Kidney capillary endothelial cell (primary cell): Measurements from ENCODE around the gene GLCCI1.

Experiments used
- DNase-seq: peaks from one replicate; pipeline ENCODE4 v3.0.0-alpha.2; 2018; ENCODE audit warnings: low spot score

The GLCCI1 gene

DNA sequence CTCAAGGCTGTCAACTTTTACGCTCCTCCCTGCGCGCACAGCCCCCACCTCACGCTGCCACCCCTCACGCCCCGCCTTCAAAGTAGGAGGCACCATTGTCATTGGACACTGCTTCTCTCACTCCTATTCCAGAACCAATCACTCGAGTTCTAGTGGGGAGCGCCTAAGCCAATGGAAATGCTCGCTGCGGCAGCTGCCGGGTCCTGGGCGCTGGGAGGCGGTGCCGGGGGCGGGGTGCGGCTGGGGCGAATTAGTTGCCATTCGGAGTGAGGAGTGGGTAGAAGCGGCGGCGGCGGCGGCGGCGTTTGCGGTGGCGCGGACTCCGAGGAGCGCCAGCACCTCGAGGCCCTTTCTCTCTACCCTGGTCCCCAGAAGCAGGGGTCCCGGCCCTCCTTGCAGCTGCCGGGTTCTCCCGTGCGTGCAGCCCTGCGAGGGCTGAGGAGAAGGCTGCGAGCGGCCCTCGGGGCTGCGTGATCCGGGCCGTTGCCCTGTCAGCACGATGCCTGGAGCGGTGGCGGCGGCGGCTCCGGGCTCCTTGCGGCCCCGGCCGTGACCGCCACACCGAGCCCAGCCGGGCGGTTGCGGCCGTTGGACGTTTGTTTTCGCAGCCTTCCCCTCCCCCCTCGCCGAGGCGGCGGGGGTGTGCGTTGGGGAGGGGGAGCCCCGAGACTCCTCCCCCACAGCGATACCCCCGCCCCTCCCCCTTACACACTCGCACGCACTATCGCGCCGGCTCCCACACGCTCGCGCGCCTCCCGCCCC, at the start of gene GLCCI1:
TSS of gene GLCCI1 (plus strand) at position 253 of the 762 bp plus-strand sequence. CDS start 555 bp downstream, outside the sequence.
- DNase-seq: peak; percentile 95

DNA sequence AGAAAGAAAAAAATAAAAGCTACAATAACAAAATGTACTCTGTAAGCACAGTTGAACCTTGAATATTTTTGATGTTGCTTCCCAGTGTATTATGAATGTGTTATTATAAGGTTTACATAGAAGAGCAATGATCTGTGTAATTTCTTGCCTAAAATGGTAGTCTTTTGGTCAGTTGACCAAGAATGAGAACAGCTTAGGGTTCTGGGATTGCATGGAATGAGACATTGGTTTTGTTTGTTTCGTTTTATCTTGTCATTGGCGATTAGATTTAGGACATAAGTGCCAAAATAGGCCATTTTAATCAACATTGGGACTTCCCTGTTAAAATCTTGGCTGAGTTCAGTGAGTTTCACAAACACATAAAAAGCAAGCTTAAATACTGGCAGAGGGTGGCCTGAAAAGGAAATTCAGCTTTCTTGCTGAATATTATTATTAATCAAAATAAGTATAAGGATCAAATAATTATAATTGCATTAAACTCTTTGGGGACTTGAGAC, 49.1 kb upstream of the GLCCI1 start:
- DNase-seq: no peak

DNA sequence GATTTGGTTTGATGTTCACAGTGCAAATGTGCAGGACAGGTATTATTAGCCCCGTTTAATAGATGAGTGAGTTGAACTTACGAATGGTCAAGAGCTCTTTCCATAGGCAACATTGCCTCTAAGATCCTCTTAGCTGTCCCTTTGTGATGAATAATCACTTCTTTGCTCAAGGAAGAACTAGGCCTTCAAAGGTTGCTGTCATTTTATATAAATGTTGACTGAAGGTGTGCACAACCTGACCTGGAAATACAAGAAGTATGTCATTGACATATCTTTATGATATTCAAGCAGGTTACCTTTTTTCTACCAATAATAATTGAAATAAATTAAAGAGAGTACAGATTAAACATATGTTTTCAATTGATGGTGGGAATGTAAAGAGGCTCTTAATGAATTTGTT, 48.5 kb upstream of the GLCCI1 start:
- DNase-seq: no peak

DNA sequence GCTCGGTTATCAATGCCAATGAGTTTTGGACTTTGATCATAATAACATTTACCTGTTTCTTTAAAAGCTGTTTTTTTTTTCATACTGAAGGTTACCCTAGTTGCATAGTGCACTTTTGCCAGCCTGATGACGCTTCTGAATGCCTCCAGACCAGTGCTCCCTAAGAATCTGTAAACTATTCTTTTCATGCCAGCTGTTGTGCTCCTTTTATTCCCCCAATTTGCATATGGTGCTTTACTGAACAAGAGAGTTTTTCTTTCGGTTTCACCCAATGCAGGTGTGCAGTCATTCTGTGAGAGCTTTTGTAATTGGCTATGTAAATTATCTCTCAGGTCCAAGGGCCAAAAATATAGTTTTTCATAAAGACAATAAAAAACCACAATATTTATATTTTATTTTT, 48.1 kb upstream of the GLCCI1 start:
- no peak for DNase-seq

DNA sequence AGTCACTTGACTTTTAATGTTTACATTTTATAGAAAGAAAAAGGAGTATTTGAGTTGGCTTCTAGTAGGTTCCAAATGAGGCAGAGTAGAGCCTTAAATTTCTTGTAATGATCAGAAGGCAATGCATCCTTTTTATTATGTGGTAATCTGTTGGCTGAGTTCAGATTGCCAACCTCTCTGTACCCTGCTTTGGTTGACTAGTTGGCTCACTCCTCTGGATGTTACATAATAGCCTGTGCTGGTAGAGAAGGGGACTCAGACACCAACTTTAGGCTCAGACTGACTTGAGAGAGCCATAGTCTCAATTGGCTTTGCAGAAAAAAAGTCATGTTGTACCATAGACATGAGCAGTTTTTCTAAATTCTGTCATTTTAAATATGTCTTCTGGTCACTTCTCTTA, 46.8 kb upstream of the GLCCI1 start:
- no peak for DNase-seq

DNA sequence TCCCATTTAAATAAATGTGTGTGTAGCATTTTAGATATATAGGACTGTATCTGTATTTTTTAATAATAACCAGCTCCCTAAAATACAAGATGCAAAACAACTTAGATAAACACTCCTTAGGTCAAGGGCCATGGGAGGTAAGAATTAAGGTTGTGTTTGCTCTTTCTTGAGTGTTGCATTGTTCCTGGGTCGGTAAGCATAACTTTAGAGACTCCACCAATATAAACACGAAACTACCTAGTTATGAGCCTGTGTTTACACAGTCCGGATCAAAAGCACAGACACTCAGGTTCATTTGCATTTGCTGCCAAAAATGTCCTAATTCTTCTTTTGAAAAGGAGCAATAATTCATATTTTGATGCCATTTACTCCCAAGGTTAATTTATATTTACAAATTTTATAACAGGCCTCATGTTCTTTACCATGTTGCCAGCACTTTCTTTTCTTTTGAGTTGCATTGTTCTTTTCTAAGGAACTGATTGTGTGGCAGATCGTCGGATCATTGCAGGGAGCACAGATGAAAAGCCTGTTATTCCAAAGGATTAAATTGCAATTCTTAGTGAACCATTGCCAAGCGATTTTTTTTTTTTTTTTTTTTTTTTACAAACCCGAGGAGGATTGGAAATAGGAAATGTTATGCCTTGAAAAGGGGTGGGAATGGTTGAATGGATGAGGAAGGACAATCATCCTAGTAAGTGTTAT, 45.8 kb upstream of the GLCCI1 start:
- no peak for DNase-seq

DNA sequence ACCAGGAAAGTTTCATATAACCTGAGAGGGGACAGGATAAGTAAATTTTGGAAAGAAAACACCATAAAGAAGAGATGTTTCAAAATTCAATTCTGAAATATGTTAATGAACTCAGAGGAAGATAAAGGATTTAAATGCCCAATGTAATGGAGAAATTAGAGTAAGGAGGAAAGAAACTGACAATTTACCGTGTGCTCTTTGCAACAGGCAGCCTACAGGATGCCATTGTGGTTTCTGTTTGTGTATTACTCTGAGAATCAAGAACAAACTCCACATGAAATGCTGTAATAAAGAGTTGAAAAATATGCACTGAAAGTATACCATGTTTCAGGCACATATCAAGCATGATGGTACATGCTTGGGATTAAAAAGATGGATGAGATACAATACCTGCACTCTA, 44.8 kb upstream of the GLCCI1 start:
- DNase-seq: no peak

DNA sequence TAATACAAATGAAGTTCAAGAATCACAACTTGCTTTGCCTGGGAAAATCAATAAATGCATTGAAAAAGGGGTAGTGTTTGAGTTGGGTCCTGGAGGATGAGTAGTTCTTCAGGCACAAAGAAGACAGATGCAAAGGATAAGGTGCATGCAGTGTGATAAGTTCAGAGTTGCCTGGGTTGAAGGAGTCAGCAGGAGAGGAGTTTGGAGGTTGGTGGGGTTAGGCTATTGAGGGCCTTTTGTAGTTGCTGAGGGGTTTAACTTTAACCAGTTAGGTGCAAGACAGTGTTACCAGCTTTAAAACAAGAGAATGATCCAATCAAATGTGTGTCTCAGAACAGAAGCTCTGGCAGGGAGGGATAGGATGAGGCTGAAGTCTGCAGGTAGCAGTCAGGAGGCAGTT, 44.3 kb upstream of the GLCCI1 start:
- DNase-seq: no peak

DNA sequence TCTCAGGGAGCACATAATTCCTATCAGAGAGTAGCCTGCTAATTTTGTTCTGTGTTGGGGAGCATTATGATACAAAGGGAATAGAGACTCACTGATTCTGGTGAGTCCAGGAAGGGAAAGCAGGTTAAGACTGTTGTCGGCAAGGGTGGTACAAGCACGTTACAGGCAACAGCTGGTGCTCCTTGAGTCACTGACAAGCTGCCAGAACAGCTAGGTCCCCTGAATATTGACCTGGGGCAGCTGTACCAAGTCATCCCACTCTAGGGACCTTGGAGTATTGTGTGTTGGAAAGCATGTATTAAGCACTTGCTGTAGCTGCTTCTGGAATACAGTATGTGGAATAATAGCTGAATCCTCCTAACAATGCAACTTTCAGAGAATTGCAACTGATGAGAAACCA, 37.0 kb upstream of the GLCCI1 start:
- DNase-seq: no peak

DNA sequence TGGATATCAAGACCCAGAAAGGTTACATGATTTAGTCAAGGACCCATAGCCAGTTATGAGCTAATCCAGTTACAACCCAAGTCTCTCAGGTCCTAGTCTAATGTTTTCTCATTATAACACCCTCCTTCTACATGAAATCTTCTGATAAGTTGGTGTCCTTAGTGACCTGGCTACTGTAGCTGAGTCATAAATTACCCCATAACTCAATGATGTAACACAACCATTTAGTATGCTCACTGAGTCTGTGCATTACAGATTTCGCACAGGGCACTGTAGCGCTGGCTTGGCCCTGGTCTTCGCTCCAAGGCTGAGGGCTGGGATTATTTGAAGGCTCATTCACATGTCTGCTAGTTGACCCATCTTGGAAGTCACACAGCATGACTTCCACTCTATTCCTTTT, 36.0 kb upstream of the GLCCI1 start:
- DNase-seq: no peak

DNA sequence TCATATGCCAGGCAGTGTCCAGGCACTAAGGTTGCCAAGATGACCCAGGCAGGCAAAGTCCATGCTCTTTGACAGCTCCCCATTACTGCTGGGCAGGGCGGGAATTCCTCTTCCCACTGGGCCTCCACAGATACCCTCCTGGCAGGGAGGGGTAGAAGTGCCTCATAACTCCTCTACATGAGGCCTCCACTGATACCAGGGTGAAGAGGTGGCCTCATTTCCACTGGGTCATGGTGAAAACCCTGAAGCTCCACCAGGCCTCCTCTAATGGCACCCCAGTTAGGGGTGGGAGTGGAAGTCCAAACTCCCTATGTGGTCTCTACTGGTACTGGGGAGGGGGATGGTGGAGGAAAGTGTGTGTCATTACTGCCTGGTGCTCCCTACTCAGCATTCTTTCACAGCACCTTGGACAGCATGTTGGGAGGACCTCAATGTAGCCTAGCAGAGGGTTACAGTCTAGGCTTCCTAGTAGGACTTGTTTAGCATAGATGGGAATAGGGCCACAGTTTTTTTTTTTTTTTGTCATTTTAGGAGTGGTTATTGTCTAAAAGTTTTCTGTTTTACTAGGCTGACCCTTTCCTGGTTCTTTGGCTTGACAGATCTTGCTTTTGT, 34.6 kb upstream of the GLCCI1 start:
- DNase-seq: no peak

DNA sequence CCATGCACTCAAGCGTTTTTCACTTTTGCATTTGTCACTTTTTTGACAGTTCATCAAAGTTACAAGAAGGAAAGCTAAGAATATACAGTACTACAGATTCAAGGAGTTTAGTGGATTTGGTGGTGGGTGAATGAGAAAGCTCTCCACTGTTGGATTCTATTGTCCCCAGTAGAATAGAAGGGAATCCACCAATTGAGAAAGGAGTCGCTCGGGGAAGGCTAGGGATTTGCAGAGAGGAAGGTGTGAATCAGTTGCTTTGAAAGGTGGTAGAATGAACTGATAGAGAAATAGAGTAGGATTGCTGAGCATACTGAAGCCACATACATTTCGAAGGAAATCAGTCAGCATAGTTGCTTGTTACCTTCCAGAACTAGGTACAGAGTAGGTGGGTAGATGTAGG, 33.7 kb upstream of the GLCCI1 start:
- DNase-seq: no peak

DNA sequence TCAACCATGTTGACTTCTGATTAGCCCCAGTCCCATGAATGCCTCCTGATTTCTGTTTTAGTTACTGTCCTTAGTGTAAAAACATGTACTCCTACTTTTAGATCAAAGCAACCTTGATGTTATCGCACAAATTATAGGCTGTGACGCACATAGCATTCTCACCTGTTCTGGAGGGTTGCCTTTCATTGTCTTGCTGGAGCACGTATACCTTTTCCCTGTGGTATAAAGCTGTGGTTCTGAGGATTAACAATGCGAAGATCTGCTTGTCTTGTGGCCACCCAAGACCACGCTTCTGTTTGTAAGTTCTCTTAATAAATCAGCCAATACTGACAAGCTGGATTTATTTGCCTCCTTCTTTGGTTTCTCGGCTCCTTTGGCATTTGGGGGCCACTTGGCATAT, 30.1 kb upstream of the GLCCI1 start:
- DNase-seq: no peak

DNA sequence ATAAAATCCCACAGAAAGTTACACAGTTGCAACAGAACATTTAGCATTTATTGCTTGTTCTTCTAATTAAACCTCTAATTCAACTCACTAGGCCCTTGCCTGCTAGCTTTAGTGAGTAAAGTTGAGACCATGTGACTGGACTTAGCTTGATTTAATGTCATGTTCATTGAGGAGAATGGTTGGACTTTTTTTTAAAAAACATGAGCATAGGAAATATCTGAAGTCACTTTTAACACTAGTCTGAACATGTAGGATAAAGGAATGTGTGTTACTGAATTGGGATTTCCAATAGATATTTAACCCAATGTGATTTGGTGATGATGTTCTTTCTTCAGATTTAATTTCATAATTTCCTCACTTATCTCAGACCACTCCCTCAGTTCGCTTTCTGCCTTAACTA, 24.6 kb upstream of the GLCCI1 start:
- DNase-seq: no peak

DNA sequence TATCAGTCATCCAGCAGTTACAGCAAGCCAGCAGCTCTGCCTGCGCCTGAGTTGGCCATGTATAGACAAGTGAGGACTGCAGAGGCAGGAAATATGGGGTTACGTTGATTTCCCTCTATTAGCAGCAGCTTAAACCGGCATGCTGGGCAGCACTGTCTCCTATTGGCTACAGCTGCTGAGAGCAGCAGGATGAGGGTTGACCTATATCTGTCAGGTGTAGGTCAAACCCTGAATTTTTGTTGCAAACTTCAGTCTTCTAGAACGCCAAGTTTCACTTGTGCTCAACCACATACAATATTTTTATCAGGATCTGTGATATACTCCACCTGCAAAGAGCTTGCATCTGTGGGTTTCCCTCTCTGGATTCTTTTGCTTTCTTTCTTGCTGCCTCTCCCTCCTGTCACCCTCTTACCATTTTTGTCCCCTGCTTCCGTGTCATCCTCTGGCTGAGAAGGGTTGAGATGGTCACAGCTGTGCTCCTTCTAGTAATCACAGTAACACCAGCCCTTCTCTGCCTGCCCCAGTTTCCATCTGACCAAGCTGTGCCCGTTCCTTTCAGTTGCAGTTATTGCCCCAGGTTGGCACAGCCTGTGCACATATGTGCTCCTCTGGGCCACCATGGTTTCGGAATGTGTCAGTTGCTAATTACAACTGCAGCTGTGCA, 23.8 kb upstream of the GLCCI1 start:
- DNase-seq: no peak

DNA sequence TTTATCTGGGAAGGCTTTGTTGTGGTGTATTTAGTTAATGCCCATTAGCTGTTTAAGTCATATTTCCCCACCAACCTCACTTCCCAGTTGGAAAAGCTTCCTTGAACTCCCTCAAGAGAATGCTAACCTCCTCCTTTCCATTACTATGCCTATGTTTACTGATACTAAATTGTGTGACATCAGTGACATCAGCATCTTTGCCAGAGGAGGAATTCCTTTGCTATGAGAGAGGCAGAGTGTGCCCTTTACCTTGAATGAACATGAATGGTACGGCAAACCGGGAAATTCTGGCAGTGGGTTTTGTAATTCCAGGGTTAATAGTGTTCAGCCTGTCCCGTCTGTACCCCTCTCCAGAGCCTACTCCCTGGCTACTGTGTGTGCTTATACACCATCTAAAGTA, 22.1 kb upstream of the GLCCI1 start:
- no peak for DNase-seq

DNA sequence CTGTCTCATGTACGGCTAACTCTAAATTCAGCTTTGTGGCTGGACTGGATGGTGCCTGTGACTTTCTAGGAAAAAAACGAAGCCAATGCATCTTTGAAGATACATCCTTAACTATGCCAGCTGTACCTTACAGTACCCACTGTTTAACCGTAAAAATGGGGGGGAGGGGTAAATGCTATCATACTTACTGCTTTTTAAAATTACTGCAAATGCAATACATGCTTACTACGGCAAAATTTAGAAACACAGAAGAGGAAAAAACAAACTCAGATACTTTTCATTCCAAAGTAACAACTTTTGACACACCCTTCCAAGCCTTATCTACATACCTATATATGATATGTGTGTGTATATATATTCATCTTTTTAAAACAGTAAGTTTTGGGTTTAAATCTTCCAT, 20.4 kb upstream of the GLCCI1 start:
- no peak for DNase-seq

DNA sequence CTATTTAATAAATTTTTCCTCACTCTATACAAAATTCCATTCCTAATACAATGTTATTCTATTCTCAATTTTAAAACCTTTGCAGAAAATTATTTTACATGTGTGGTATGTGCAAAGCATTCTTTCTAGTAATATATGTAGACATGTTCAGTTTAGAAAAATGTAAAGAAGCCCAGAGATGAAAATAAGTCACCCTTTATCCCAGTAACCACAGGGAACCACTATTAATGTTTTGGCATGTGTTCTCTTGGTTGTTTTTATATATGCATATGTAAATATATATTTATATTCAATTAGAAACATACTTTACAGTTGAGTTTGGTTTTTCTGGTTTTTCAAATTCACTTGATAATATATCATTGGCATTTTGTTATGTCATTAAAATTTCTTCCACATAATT, 14.8 kb upstream of the GLCCI1 start:
- no peak for DNase-seq

DNA sequence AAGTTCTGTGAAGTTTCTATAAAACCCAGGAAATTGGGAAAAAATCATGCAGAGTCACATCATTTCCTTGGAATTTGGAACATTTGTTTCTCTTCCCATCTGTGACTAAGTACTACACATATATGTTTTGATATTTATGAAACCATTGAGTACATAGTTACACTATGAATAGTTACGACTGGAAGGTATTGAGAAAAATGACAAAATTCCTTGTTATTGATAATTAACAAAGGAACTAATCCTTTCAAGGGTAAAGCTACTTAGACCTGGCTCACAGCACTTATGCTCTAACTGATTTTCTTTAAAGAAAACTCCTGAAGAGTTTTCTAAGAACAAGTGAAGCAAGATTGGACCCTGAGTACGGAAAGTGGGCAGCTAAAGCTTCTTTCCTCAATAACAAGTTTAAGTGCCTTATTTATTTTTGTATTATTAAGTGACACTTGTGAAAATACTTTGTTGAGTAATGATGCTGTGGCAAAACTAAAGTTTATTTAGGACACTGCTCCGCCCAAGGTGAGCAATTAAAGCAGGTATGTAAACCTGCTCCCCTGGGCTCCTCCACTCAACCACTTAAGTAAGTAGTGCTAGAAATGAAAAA, 12.0 kb upstream of the GLCCI1 start:
- peak; percentile 9 for DNase-seq

DNA sequence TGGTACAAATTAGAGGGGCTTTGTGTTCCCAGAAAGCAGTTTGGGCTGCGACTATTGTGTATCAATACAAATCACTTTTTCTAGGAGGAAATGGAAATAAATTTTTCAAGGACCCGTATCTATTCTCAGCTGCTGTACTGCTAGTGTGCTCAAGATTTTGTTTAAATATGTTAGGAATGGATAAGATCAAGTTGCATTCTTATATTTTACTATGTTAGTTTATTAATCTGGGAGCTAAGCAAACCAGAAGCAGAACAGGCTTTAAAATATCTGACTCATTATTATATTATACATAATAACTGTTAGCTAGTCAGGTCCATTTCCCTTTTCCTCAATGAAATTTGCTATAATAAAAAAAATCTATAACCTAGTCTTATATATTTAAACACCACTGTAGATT, 11.1 kb upstream of the GLCCI1 start:
- DNase-seq: no peak

DNA sequence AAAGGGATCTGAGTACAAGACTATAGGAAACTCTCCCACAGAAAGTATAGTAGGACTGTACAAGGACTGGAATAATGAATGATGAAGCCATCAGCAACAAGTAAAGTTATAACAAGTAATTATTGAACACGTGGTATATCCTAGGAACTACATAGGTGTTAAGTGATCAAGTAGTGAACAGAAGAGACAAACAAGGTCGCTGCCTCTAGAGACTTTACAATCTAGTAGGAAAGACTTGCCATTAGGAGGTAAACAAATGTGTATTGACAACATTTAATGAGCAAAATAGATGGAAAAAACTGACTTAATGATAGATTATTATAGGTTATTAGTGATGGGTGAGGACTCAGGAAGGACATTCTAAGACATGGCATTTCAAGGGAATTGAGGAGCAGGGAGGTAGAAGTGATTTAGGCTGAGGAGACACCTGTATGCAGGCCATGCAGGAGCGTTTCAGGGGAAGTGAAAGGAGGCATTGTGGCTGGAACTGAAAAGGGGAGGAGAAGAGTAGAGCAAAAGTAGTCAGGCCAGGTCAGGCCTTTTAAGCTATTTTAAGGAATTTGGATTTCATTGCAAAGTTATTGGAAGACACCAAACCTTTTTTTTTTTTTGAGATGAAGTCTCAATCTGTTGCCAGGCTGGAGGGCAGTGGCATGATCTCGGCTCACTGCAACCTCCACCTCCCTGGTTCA, 8.5 kb upstream of the GLCCI1 start:
- DNase-seq: no peak

DNA sequence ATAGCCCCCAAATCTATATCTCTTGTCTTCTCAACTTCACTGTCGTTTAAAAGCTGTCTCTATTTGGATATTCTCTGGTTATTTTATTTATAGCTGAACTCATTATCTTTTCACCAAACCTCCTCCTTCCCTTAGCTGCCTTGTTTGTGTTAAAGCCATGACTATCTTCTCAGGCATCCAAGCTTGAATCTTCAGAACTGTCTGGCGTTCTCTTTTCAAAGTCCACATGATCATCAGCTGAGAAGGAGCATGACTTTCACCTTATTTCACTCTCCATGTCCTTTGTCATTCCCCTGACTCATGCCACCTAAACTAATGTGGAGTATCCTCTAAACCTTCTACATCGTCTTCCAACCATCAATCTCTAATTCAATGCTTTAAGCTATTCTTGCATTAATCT, 5.7 kb upstream of the GLCCI1 start:
- DNase-seq: no peak
